KOPT-K1 (cell line): ENCODE measurements around the gene RILPL1.
"Not testable (repeated sequence)": the region's sequence is repeated elsewhere in the genome, so short reads cannot be mapped to it uniquely, and the experiment has no call there.

ENCODE experiments used
- H3K27ac ChIP-seq: fragments of 200-600 bp; sonication (generic); 2 replicates; pipeline ENCODE4 v1.5.1; 2016; ENCODE audit warnings: antibody characterized with exemption, mild to moderate bottlenecking, low read depth, low read length; ENCODE audit not compliant: poor library complexity, severe bottlenecking
- H3K36me3 ChIP-seq: fragments of 200-600 bp; sonication (generic); 2 replicates; pipeline ENCODE4 v1.5.1; 2017; ENCODE audit warnings: antibody characterized with exemption, mild to moderate bottlenecking, low read length, moderate library complexity; ENCODE audit not compliant: insufficient read depth
- H3K9me3 ChIP-seq: fragments of 200-600 bp; sonication (generic); 2 replicates; pipeline ENCODE4 v1.5.1; 2017; ENCODE audit warnings: antibody characterized with exemption, low read length, mild to moderate bottlenecking; ENCODE audit not compliant: insufficient read depth, poor library complexity, severe bottlenecking

RILPL1 gene

DNA sequence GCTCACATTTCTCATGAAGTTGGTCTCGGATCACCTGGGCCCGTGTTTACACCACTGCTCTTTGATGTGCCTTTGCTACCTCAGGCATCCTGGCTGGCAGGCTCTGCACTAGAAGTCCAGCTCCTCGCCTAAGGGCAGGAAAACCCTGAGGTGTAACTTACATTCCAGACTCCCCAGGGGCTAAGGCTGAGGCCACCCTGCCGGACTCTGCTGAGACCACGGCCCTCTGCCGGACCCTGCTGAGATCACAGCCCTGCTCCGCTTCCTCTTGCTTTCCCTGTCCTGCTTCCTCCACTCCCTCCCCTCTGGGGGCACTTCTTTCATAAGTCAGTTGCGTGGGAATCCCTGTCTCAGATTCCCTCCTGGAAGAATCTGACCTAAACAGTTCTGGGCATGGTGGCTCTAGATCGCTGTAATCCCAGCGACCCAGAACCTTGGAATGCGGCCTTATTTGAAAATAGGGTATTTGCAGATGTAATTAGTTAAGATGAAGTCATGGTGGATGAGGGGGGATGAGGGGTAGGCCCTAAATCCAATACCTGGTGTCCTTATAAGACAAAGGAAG, 17.2 kb downstream of the RILPL1 start:
- H3K27ac ChIP-seq = no peak overlapping the region
- peaks cover 9% of the 10 kb centered on the region; the same call in 1 of the 2 replicates for H3K36me3 ChIP-seq
- H3K9me3 ChIP-seq = no peaks in the 10 kb centered on the region

DNA sequence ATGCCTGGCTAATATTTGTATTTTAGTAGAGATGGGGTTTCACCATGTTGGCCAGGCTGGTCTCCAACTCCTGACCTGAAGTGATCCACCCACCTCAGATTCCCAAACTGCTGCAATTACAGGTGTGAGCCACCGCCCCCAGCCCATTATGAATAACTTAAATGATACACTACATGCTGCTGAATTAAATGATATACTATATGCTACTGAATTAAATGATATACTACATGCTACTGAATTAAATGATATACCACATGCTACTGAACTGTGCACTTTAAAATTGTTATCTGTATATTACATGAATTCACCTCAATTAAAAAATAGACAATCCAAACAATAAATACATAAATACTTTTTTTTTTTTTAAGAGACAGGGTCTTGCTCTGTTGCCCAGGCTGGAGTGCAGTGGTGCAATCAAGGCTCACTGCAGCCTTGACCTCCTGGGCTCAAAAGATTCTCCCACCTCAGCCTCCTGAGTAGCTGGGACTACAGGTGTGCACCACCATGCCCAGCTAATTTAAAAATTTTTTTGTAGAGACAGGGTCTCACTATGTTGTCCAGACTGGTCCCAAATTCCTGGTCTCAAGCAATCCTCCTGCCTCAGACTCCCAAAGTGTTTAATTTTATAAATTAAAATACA, 18.8 kb downstream of the RILPL1 start:
- H3K9me3 ChIP-seq, H3K27ac ChIP-seq: not testable (repeated sequence)
- peaks cover 11% of the 10 kb centered on the region; the same call in 1 of the 2 replicates for H3K36me3 ChIP-seq

DNA sequence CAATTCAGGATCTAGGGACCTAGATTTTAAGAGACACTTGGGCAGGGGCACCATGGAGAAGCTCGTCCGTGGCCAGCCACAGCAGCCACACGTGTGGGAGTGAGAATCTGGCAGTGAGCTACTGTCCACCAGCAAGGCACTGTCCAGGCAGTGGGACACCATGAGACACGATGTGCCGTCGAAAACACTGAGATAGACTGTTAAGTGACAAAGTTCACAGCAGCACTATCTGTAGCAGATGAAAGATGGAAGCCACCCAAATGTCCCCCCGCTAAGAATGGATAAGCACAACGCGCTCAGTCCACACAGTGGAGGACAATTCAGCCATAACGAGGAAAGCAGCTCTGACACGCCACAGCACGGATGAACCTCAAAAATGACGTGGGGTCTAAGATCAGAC, 19.7 kb downstream of the RILPL1 start:
- H3K36me3 ChIP-seq = peaks cover 11% of the 10 kb centered on the region; the same call in 1 of the 2 replicates
- no peak overlapping the region for H3K27ac ChIP-seq
- H3K9me3 ChIP-seq = no peaks in the 10 kb centered on the region

DNA sequence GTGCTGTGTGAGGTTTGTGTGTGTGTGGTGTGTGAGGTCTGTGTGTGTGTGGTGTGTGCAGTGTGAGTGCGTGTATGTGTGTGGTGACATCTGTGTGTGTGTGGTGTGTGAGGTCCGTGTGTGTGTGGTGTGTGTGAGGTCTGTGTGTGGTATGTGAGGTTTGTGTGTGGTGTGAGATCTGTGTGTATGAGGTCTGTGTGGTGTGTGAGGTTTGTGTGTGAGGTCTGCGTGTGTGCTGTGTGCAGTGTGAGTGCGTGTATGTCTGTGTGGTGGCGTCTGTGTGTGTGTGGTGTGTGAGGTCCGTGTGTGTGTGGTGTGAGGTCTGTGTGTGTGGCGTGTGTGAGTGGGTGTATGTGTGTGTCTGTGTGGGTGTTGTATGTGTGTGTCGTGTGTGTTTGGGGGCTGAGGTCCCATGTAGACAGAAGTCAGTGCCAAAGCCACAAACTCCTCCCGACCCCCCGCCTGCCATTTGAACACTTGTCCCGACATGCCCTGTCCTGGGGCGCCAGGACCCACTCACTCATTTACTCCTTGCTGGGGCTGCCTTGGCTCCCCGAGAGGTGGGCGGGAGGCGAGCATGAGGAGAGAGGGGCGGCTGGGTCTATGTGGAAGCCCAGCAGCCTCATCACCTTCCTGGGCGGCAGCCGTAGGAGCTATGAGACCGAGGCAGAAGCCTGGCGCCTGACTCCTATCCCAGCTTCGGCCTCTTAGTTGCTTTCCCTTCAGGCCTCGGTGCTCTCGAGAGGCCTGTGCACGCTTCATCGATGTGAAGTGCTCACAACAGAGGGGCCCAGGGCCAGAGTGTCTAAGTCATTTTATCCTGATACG, 20.5 kb downstream of the RILPL1 start:
- Histone ChIP-seq H3K36me3 (peaks cover 8% of the 10 kb centered on the region; the same call in 1 of the 2 replicates), H3K27ac (no peak overlapping the region), H3K9me3 (no peaks in the 10 kb centered on the region)

DNA sequence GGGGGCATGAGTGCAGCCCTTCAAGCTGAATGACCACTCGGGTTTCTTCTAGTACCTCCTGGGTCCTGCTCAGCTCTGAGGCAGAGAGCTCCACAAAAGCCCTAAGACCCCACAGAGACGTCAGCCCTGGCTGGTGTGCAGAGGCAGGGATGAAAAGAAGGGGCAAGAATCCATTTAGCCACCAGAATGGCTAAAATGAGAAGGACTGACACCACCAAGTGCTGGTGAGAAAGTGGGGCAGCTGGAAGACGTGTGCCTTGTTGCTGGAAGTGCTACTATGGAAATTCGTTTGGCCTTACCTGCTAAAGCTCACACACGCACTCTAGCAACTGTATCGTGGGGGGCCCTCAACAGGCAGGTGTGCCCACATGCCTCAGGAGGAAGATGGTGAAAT, 26.7 kb downstream of the RILPL1 start:
- H3K36me3 ChIP-seq = 0 out of 2 replicates have a peak, but pooled peaks cover 3% of the 10 kb centered on the region
- no peaks in the 10 kb centered on the region for H3K9me3 ChIP-seq

DNA sequence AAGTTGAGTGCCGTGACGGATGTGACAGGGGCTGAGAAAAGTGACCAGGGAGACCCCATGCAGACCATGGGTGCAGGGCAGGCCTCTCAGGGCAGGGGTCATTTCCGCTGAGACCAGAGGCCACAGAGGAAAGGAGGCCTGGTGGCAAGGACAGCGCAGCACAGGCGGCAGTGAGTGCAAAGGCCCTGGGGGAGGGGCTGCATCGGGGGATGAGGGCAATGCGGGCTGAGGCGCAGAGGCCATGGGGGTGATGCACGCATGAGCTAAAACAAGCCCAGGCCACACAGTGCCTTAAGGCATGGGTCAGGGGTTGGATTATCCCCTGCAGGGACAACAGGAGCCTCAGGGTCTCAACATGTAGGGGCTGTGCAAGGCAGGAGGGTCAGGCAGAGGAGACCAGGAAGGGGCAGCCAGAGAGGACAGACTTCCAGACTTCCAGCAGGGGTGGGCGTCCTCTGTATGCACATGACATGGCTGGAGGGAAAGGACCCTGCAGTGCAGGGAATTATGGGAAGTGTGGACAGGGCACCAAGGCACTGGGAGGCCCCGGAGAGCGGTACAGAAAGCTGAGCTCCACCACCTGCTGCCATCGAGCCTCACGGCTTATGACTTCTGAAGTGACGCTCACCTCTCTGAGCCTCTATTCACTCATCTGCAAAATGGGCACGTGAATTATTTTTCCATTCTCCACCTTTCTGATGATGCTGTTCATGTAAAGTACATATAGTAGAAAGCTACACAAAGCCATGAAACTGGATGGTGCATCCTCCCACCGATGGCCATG, 27.3 kb downstream of the RILPL1 start:
- Histone ChIP-seq H3K27ac (no peak overlapping the region), H3K36me3 (0 out of 2 replicates have a peak, but pooled peaks cover 2% of the 10 kb centered on the region), H3K9me3 (no peaks in the 10 kb centered on the region)

More for the DNA sequence above, 26.7 kb downstream of the RILPL1 start:
- no peak overlapping the region for H3K27ac ChIP-seq

DNA sequence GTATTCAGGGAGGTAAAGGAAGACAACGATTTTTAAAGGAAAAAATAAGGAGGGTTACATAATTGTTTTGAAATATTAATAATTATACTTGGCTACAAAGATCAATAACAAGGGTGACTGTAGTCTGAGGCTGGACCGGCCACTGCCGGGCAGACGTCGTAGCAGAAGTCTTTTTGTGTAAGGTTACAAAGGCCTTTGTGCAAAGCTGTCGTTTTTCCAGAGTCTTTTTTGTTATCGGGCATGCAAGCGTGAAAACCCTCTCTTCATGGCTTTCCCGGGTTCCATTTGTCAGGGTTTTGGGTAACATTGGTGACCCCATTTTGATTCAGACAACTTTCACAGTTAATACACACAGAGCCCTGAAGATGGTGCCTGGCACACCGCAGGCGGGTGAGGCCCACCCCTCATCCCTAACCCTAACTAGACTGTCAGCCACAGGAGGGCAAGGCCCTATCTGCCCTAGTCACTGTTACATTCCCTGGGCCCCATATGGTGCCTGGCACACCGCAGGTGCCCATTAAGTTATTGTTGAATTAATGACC, 31.3 kb downstream of the RILPL1 start:
- no peaks in the 10 kb centered on the region for H3K9me3 ChIP-seq
- no peak overlapping the region for H3K27ac ChIP-seq
- no peaks in the 10 kb centered on the region for H3K36me3 ChIP-seq

DNA sequence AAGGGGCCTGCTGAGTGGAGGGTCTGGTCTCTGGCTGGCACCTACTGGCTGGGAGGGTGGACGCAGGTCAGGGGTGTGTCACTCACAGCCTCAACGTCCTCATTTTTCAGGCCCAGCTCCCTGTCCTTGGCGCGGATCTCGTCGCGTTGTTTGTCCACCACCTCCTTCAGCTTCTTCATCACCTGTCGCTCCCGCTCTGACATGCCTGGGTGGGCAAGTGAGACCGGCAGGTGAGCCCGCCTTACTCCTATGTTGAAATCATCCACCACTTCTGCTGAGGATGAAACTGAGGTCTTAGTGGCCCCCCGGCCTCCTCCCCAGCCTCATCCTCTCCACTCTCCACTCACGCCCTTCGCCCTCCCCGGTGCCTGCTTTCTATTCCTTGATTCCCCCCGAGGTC, 34.2 kb downstream of the RILPL1 start:
- no peak overlapping the region for H3K27ac ChIP-seq
- no peaks in the 10 kb centered on the region for H3K36me3 ChIP-seq
- H3K9me3 ChIP-seq = no peaks in the 10 kb centered on the region

DNA sequence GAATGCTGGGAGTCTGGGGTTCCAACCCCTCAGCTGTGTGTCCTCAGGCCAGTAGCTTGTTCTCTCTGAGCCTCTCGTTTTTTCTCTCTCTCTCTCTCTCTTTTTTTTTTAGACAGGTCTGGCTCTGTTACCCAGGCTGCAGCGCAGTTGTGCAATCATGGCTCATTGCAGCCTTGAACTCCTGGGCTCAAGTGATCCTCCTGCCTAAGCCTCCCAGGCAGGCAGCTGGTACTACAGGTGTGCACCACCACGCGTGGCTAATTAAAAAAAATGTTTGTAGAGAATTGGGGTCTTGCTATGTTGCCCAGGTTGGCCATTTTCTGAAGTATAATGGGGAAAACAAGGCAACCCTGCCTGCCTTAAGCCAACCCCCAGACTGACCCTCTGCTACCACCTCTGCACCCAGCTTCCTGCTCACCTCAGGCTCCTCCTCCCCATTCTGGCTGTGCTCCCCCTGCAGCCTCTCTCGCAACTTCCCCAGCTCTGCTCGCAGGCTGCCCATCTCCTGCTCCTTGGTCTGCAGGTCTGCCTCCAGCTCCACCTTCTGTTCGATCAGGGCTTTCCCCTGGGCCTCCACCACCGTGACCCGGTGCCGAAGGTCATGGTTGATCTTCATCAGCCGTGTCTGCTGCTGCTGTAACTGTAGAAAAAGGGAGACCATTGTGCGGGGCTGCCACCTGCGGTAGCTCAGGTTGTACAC, 35.2 kb downstream of the RILPL1 start:
- Histone ChIP-seq H3K9me3 (no peaks in the 10 kb centered on the region), H3K27ac (no peak overlapping the region), H3K36me3 (no peaks in the 10 kb centered on the region)

DNA sequence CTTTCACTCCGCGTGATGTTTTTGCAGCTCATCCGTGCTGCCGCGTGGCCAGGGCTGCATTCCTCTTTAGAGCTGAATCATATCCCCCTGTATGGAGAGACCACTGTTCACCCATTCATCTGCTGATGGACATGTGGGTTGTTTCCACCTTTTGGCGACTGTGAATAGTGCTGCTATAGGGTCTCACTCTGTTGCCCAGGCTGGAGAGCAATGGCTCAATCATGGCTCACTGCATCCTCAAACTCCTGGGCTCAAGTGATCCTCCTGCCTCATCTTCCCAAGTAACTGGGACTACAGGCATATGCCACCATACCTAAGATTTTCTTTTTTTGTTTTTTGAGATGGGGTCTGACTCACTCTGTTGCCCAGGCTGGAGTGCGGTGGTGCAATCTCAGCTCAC, 36.5 kb downstream of the RILPL1 start:
- H3K27ac ChIP-seq = no peak overlapping the region
- no peaks in the 10 kb centered on the region for H3K36me3 ChIP-seq
- H3K9me3 ChIP-seq = no peaks in the 10 kb centered on the region

DNA sequence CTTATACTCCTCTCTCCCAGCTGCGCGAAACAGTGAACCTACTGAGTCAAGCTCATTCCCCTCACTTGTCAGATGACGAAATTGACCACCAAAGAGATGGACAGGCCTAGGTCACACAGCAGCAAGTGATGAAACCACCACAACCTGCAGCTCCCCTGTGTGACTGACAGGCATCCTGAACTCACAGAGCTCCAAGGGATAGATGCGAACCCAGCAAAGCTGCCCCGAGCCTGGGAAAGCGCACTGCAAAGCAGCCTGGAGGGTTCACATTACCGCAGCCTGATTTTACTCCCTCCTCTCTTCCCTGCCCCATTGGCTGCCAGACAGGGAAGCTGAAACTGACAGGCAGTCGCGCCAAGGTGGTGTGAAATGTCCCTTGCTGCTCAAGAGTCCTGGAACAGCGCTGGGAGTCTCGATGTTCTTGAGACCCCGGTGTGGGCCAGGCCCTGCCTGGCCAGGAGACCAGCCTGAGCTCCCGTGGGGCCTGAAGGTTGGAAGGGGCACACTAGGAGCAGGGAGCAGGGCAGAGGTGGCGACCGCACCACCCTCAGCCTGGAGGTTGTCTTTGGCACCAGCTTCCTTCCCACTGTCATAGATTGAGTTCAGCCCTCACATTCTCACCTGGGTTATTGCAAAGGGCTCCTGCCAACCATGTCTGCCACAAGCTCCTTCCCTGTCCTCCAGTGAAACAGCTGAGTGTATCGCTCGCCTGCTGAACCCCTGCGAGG, 39.2 kb downstream of the RILPL1 start:
- H3K27ac ChIP-seq = no peak overlapping the region
- no peaks in the 10 kb centered on the region for H3K9me3 ChIP-seq
- no peaks in the 10 kb centered on the region for H3K36me3 ChIP-seq

DNA sequence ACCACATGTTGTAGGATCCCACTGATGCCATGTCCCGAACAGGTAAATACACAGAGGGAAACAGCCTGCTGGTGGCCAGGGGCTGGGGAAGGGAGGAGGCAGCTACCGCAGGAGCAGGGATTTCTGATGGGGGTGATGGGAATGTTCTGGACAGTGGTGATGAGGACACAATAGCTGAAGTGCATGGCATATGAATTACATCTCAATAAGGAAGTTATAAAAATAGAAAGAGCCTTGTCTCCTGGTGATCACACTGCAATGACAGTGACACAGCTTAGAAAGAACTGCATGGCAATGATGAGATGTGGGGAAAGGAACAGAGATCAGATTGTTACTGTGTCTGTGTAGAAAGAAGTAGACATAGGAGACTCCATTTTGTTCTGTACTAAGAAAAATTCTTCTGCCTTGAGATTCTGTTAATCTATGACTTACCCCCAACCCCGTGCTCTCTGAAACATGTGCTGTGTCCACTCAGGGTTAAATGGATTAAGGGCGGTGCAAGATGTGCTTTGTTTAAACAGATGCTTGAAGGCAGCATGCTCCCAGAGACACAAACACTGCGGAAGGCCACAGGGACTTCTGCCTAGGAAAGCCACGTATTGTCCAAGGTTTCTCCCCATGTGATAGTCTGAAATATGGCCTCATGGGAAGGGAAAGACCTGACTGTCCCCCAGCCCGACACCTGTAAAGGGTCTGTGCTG, 41.0 kb downstream of the RILPL1 start:
- not testable (repeated sequence) for H3K27ac ChIP-seq

DNA sequence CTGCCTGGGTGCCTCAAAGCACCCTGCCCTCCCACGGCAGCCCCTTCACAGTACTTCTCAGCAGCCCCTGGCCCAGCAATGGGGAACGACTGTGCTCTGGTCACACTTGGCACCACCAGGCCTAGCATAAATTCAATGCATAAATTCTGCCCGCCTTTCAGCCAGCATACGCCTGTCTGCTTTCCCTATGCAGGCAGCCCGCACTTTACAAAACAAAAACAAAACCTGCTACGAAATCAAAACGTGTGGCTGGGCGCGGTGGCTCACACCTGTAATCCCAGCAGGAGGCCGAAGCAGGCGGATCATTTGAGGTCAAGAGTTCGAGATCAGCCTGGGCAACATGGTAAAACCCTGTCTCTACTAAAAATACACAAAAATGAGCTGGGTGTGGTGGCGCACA, 42.0 kb downstream of the RILPL1 start:
- Histone ChIP-seq H3K27ac (no peak overlapping the region), H3K9me3 (no peaks in the 10 kb centered on the region), H3K36me3 (no peaks in the 10 kb centered on the region)

More for the DNA sequence above, 41.0 kb downstream of the RILPL1 start:
- H3K36me3 ChIP-seq, H3K9me3 ChIP-seq: not testable (repeated sequence)
